Upper lobe of left lung (tissue), 6 donors: ENCODE measurements around the gene CNDP1. TPM values are rescaled to one million over a fixed set of nuclear protein-coding genes. Genes with fewer than 3 reads are reported as not detected.

Source experiments
- ATAC-seq, 2 donors: fragments of 200-7000 bp; cut with Tn5 transposase; one replicate each; pipeline ENCODE4 v1.9.1; 2022; ENCODE audit warnings: mild to moderate bottlenecking in 2 of 2, moderate library complexity in 2 of 2; ENCODE audit not compliant: low FRiP score in 2 of 2
- DNase-seq, 2 donors: peaks; one replicate each; pipeline ENCODE4 v3.0.0-alpha.2; 2019 to 2020
- H3K27ac ChIP-seq, 4 donors: fragments of 200-600 bp; sonication (generic); one replicate each; pipeline ENCODE4 v1.5.1; 2016 to 2019
- H3K27me3 ChIP-seq, 4 donors: fragments of 200-600 bp; sonication (generic); one replicate each; pipeline ENCODE4 v1.5.1; 2017 to 2019
- H3K36me3 ChIP-seq, 4 donors: fragments of 200-600 bp; sonication (generic); one replicate each; pipeline ENCODE4 v1.5.1; 2016 to 2019
- H3K4me1 ChIP-seq, 4 donors: fragments of 200-600 bp; sonication (generic); one replicate each; pipeline ENCODE4 v1.5.1; 2018 to 2019
- H3K4me3 ChIP-seq, 4 donors: fragments of 200-600 bp; sonication (generic); one replicate each; pipeline ENCODE4 v1.5.1; 2017 to 2019; ENCODE audit warnings: mild to moderate bottlenecking in 2 of 4, moderate library complexity in 1 of 4
- H3K9me3 ChIP-seq, 4 donors: fragments of 200-600 bp; sonication (generic); one replicate each; pipeline ENCODE4 v1.5.1; 2018 to 2019
- EP300 ChIP-seq, 4 donors: sonication (generic); formaldehyde crosslinking; IDR thresholded peaks; one replicate each; pipeline ENCODE4 v1.5.1; 2017; ENCODE audit warnings: antibody characterized with exemption in 4 of 4, control low read depth in 2 of 4
- POLR2A ChIP-seq, 4 donors: fragments of 450-650 bp; IDR thresholded peaks; one replicate each; pipeline ENCODE4 v1.5.1; 2016 to 2017; ENCODE audit warnings: antibody characterized with exemption in 4 of 4, mild to moderate bottlenecking in 2 of 4
- POLR2AphosphoS5 ChIP-seq, 2 donors: sonication (generic); formaldehyde crosslinking; IDR thresholded peaks; one replicate each; pipeline ENCODE4 v1.5.1; 2017; ENCODE audit warnings: antibody characterized with exemption in 2 of 2
- WGBS, 2 donors: methylation state at CpG; one replicate each; pipeline ENCODE4 v1.1.5; 2017 to 2018; 5-methylcytosine and 5-hydroxymethylcytosine counted together
- total RNA-seq, 6 donors: library from RNA; depleted of rRNA in 4 of 6; stranded (reverse); fragments of >200 nt in 4 of 6; gene quantifications; one replicate each; pipeline versions ENCODE4 v1.1.0 to v1.2.1, GENCODE V29; 2016 to 2021
- TF ChIP-seq, protein P1 (sequence below), 6 experiments: fragments of 450-650 bp in 4 of 6; fragments of 200-600 bp in 2 of 6; sonication (generic) in 2 of 6; IDR thresholded peaks; one replicate each; pipeline ENCODE4 v1.5.1; 2016 to 2019; ENCODE audit warnings: antibody characterized with exemption in 6 of 6
- donor health status: DM: no; HTN: no; CAD: no; lungs with moderate emphysema.
- donor health status: DM: no; HTN: yes; CAD: no; lungs with severe emphysema.

The CNDP1 gene
- total RNA-seq, 6 donors from 2014 or later = not detected

DNA sequence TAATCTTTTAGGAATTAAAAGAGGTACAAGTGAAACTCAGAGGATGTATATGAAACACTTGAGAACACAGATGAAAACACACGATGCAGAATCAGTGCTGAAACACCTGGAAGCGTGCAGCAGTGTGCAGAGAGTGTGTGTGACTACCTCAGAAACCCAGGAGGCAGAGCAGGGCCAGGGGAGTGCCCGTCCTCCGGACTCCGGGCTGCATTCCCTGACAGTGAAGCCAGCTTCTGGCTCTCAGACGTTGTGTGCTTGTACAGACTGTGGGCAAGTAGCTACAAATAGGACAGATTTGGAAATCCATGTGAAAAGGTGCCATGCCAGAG is 98.0 kb downstream of the CNDP1 start:
- Histone ChIP-seq H3K4me3 (no peak overlapping the region), H3K9me3 (no peaks in the 10 kb centered on the region), H3K36me3 (peaks cover 0 to 33% (median 9%) of the 10 kb centered on the region in 4 donors), H3K27ac (peak overlapping the region in 1 of 4 donors; percentile 21), H3K27me3 (no peaks in the 10 kb centered on the region), H3K4me1 (peaks cover 0 to 14% (median 4%) of the 10 kb centered on the region in 4 donors)
- ATAC-seq (no peak), DNase-seq (no peak)
- TF ChIP-seq EP300 (IDR thresholded peaks at IDR 0.05) = no peak
- TF ChIP-seq POLR2A (IDR thresholded peaks at IDR 0.05) = no peak
- no peak for TF ChIP-seq POLR2AphosphoS5 (IDR thresholded peaks at IDR 0.05)
- TF ChIP-seq, protein P1, sequence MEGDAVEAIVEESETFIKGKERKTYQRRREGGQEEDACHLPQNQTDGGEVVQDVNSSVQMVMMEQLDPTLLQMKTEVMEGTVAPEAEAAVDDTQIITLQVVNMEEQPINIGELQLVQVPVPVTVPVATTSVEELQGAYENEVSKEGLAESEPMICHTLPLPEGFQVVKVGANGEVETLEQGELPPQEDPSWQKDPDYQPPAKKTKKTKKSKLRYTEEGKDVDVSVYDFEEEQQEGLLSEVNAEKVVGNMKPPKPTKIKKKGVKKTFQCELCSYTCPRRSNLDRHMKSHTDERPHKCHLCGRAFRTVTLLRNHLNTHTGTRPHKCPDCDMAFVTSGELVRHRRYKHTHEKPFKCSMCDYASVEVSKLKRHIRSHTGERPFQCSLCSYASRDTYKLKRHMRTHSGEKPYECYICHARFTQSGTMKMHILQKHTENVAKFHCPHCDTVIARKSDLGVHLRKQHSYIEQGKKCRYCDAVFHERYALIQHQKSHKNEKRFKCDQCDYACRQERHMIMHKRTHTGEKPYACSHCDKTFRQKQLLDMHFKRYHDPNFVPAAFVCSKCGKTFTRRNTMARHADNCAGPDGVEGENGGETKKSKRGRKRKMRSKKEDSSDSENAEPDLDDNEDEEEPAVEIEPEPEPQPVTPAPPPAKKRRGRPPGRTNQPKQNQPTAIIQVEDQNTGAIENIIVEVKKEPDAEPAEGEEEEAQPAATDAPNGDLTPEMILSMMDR (IDR thresholded peaks at IDR 0.05) = no peak
- WGBS, 2 donors = 94 to 97% methylated on average over 6 of the region's 6 CpGs

- Histone ChIP-seq H3K9me3 (no peaks in the 10 kb centered on the region), H3K36me3 (peaks cover 0 to 33% (median 9%) of the 10 kb centered on the region in 4 donors), H3K4me3 (no peak overlapping the region), H3K27ac (no peak overlapping the region), H3K27me3 (no peaks in the 10 kb centered on the region), H3K4me1 (peaks cover 0 to 14% (median 4%) of the 10 kb centered on the region in 4 donors)
- ATAC-seq (no peak), DNase-seq (no peak)
- no peak for TF ChIP-seq EP300 (IDR thresholded peaks at IDR 0.05)
- TF ChIP-seq POLR2A (IDR thresholded peaks at IDR 0.05) = no peak
- TF ChIP-seq, protein P1 (IDR thresholded peaks at IDR 0.05) = no peak
- TF ChIP-seq POLR2AphosphoS5 (IDR thresholded peaks at IDR 0.05) = no peak
- 93 to 98% methylated on average over 4 of the region's 4 CpGs for WGBS, 2 donors
These were observed 98.6 kb downstream of the CNDP1 start for GRCh38 chr18:74632856-74633255.

DNA sequence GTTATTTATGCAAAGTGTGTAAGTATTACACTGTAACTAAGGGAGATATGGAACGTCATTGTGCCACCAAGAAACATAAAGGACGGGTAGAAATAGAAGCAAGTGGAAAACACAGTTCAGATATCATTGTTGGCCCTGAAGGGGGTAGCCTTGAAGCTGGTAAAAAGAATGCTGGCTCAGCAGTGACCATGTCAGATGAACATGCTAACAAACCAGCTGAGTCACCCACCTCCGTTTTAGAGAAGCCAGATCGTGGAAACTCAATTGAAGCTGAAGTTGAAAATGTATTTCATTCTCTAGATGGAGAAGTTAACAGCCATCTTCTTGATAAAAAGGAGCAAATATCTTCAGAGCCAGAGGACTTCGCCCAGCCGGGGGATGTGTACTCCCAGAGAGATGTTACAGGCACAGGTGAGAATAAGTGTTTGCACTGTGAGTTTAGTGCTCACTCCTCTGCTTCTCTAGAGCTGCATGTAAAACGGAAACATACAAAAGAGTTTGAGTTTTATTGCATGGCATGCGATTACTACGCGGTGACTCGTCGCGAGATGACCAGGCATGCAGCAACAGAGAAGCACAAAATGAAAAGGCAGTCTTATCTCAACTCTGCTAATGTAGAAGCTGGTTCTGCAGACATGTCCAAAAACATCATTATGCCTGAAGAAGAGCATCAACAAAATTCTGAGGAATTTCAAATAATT is 99.5 kb downstream of the CNDP1 start:
- DNase-seq (no peak), ATAC-seq (no peak)
- no peak overlapping the region for H3K27ac ChIP-seq
- H3K27me3 ChIP-seq = no peaks in the 10 kb centered on the region
- TF ChIP-seq POLR2AphosphoS5 (IDR thresholded peaks at IDR 0.05) = no peak
- TF ChIP-seq, protein P1 (IDR thresholded peaks at IDR 0.05) = no peak
- TF ChIP-seq EP300 (IDR thresholded peaks at IDR 0.05) = no peak
- no peak for TF ChIP-seq POLR2A (IDR thresholded peaks at IDR 0.05)
- peaks cover 0 to 33% (median 9%) of the 10 kb centered on the region in 4 donors for H3K36me3 ChIP-seq
- no peak overlapping the region for H3K4me3 ChIP-seq
- no peaks in the 10 kb centered on the region for H3K9me3 ChIP-seq
- H3K4me1 ChIP-seq = peaks cover 0 to 14% (median 4%) of the 10 kb centered on the region in 4 donors
- 84 to 90% methylated on average over 13 of the region's 13 CpGs for WGBS, 2 donors

- H3K9me3 ChIP-seq = no peaks in the 10 kb centered on the region
- no peaks in the 10 kb centered on the region for H3K27me3 ChIP-seq
- H3K4me3 ChIP-seq = no peak overlapping the region
- no peak for DNase-seq
- no peak for ATAC-seq
- no peak overlapping the region for H3K27ac ChIP-seq
- H3K4me1 ChIP-seq = peaks cover 0 to 14% (median 4%) of the 10 kb centered on the region in 4 donors
- WGBS, 2 donors = 86 to 87% methylated on average over 15 of the region's 15 CpGs
- TF ChIP-seq, protein P1 (IDR thresholded peaks at IDR 0.05) = no peak
- TF ChIP-seq POLR2AphosphoS5 (IDR thresholded peaks at IDR 0.05) (no peak), EP300 (IDR thresholded peaks at IDR 0.05) (no peak), POLR2A (IDR thresholded peaks at IDR 0.05) (no peak)
- H3K36me3 ChIP-seq = peaks cover 0 to 33% (median 9%) of the 10 kb centered on the region in 4 donors
These were observed 101.1 kb downstream of the CNDP1 start for GRCh38 chr18:74635224-74635975.

Other genes with a start within 250 kb of the CNDP1 start
- gene CYB5A, start 242.5 kb upstream of the CNDP1 start, total RNA-seq = 100 to 1,000 TPM; 291 to 729 (median 637) TPM
- gene C18orf63, start 218.7 kb upstream of the CNDP1 start, total RNA-seq = 1 to 10 TPM in 2 of 6 donors, under 1 TPM in 4; under 0.01 to 1.6 (median 0.22) TPM
- gene DIPK1C, start 77.2 kb upstream of the CNDP1 start, total RNA-seq = under 1 TPM in 2 of 6 donors, not detected in 4; 0.13 to 0.89 TPM
- 100 to 1,000 TPM; 147 to 279 (median 196) TPM for gene CNDP2, start 38.1 kb upstream of the CNDP1 start, total RNA-seq
- 10 to 100 TPM; 12.2 to 77.5 (median 17.1) TPM for gene ZNF407, start 63.4 kb downstream of the CNDP1 start, total RNA-seq